Kidney epithelial cell (primary cell): ENCODE results near the gene ABHD2. TPM values are rescaled to one million over a fixed set of nuclear protein-coding genes. Genes with fewer than 3 reads are reported as not detected.
A peak's percentile ranks its signal among the peaks of the same experiment; 100 is the strongest.

Source experiments
- DNase-seq: peaks from one replicate; pipeline ENCODE4 v3.0.0-alpha.2; 2010; ENCODE audit warnings: low read depth
- H3K27me3 ChIP-seq: 2 replicates; pipeline ENCODE4 v1.6.0; 2011; ENCODE audit warnings: low read length; ENCODE audit not compliant: control insufficient read depth, insufficient read depth
- H3K36me3 ChIP-seq: 2 replicates; pipeline ENCODE4 v1.5.1; 2011; ENCODE audit warnings: low read length; ENCODE audit not compliant: control insufficient read depth, insufficient read depth
- H3K4me3 ChIP-seq: 2 replicates; pipeline ENCODE4 v1.5.1; 2011; ENCODE audit warnings: low read depth, mild to moderate bottlenecking, control low read depth, low read length
- total RNA-seq: library from RNA; depleted of rRNA; stranded (reverse); fragments of >200 nt; gene quantifications from 2 replicates; pipeline ENCODE4 v1.2.3, GENCODE V29; 2015
- TF ChIP-seq, protein P1 (sequence below): IDR thresholded peaks from 2 replicates; pipeline ENCODE4 v1.5.1; 2011; ENCODE audit warnings: mild to moderate bottlenecking, moderate library complexity, low read length, control low read depth, inconsistent platforms; ENCODE audit not compliant: insufficient read depth, poor library complexity, severe bottlenecking

The ABHD2 gene
- total RNA-seq, 1 donor from 2014 or later: 39.7 TPM

- H3K4me3 ChIP-seq: peak overlapping the region; percentile 25
- no peaks in the 10 kb centered on the region for H3K36me3 ChIP-seq
- H3K27me3 ChIP-seq: no peaks in the 10 kb centered on the region
- TF ChIP-seq, protein P1, sequence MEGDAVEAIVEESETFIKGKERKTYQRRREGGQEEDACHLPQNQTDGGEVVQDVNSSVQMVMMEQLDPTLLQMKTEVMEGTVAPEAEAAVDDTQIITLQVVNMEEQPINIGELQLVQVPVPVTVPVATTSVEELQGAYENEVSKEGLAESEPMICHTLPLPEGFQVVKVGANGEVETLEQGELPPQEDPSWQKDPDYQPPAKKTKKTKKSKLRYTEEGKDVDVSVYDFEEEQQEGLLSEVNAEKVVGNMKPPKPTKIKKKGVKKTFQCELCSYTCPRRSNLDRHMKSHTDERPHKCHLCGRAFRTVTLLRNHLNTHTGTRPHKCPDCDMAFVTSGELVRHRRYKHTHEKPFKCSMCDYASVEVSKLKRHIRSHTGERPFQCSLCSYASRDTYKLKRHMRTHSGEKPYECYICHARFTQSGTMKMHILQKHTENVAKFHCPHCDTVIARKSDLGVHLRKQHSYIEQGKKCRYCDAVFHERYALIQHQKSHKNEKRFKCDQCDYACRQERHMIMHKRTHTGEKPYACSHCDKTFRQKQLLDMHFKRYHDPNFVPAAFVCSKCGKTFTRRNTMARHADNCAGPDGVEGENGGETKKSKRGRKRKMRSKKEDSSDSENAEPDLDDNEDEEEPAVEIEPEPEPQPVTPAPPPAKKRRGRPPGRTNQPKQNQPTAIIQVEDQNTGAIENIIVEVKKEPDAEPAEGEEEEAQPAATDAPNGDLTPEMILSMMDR: no peak
- DNase-seq: no peak
Measured at GRCh38 chr15:89087161-89087829, 961 bp upstream of the ABHD2 start.

DNA sequence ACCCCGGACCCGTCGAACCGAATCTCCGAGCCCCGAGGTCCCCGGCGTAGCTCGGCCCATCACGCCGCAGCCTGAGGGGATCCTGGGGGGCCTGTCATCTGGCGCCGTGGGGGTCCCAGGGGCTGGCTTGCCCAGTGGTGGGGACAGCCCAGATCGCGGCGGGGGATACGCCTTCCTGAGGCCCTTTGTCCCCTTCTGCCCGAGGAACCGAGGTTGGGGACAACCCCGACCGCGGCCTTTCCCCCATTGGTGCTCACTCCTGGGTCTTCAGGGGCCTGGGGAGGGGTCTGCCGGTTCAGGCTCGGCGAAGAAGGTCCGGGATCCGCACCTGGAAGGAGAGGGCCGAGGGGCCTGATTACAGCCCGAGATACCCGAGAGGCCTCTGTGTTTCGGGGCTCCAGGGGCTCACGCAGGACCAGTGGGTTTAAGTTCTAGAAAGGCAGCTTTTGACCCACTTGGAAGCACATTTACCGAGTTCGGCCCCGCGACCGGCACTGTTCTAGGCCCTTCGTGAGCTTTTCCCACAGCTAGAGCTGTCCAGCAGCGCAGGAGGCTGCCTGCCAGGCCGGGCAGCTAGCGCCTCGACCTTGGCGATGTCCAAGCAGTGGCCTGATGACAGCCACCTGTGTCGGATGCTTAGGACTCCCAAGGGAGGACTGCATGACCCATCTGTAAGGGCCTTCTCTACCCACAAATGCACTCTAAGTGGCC lies 504 bp downstream of the ABHD2 start:
- TF ChIP-seq, protein P1: no peak
- no peak for DNase-seq
- Histone ChIP-seq H3K36me3 (no peaks in the 10 kb centered on the region), H3K4me3 (peak overlapping the region; percentile 82), H3K27me3 (no peaks in the 10 kb centered on the region)

DNA sequence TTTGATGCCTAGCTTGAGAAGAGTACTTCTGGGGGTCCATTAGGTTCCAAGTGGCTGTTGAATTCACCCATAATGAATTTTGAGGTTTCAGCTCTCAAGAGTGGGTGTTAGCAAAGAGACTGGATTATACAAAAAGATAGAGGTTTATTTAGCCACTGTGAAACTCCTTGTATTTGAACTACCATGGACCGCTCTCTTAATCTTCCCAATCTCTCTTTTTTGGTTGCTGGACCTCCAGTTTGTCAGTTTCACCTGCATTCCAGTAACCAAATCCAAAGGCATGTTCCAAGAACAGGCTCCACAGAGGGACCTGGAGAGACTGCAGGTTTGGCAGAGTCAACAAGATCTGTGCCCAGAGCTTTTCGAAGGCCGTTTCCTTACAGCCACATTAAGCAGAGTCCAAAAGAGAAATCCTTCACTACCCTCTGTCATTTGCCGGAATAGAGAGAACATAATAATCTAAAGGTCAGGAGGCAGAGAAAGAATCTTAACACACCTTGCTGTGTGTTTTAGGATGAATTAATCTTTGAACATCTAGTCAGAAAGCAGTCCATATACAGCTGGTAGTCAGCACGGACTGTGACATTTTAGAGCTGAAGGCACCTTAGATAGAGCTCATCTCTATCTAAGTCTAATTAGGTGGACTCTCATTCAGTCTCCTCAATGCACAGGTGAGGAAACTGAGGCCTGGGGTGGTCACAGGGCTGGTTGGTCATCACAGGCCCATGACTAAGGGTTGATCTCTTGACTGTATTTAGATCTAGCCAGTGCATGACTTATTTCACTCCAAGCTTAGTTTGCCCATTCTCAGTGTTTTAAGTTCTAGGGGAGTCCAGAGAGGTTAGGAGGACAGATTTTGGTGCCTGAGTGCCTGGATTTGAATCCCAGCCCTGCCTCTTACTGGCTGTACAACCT lies 1.3 kb downstream of the ABHD2 start:
- DNase-seq: no peak
- TF ChIP-seq, protein P1: no peak
- Histone ChIP-seq H3K36me3 (no peaks in the 10 kb centered on the region), H3K4me3 (peak overlapping the region; percentile 82), H3K27me3 (no peaks in the 10 kb centered on the region)

DNA sequence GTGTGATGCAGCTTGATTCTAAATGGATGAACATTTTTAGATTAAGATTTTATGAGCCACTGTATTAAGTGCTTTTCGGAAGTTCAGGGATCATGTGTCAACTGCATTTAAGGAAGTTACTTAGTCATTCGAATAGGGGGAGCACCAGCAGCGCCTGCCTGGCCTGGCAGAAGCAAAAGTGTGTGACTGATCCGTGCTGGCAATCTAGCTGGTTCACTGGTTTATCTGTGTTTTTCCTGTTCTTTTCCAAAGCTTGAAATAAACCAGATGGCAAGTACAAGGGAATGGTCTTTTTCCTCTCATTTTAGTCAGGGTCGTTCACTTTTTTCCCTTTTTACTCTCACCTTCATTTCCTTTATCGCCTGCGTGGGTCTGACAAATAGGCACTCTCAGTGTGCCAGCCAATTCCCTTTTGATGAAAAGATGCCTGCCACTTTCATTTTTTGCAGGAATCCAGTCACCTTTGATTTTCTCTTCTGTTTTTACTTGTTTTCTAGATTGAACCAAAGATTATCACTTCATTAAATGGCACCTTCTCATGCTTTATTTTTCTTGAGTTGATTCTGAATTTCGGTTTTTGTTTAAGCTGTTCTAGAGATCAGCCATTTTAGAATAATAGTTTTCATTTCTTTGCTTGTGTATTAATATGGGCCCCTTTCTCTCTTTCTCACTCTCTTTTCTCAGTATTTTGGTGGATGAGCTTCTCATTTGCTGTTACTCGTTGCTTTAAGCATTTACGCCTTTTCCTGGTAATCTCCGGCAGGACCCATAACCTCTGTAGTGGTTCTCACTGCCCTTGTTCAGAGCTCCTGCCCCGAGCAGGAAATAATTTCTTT lies 2.8 kb downstream of the ABHD2 start:
- TF ChIP-seq, protein P1: peak; percentile 8
- no peak for DNase-seq
- Histone ChIP-seq H3K27me3 (no peaks in the 10 kb centered on the region), H3K4me3 (no peak overlapping the region), H3K36me3 (no peaks in the 10 kb centered on the region)

- no peak for DNase-seq
- Histone ChIP-seq H3K4me3 (no peak overlapping the region), H3K36me3 (no peaks in the 10 kb centered on the region), H3K27me3 (no peaks in the 10 kb centered on the region)
- TF ChIP-seq, protein P1: no peak
Measured at GRCh38 chr15:89091627-89092220, 3.5 kb downstream of the ABHD2 start.
